Adrenal gland (tissue), 12 donors: ENCODE data around the gene CCDC3. TPM values are rescaled to one million over a fixed set of nuclear protein-coding genes. Genes with fewer than 3 reads are reported as not detected.
"Not testable (repeated sequence)": the region's sequence is repeated elsewhere in the genome, so short reads cannot be mapped to it uniquely, and the experiment has no call there.

ENCODE experiments used
- DNase-seq, 7 donors: peaks; one replicate each; pipeline ENCODE4 v3.0.0-alpha.2; 2019 to 2020
- H3K27ac ChIP-seq, 5 donors: fragments of 200-600 bp; sonication (generic) in 4 of 5; 1 replicate in 3 of 5; 2 replicates in 2 of 5; pipeline versions ENCODE4 v1.5.1 to v1.8.0; 2016 to 2020; ENCODE audit warnings: mild to moderate bottlenecking in 1 of 5
- H3K27me3 ChIP-seq: fragments of 200-600 bp; 2 replicates; pipeline ENCODE4 v1.8.0; 2021
- H3K36me3 ChIP-seq, 2 donors: fragments of 200-600 bp; replicated peaks in 1 of 2; 1 replicate in 1 of 2; 2 replicates in 1 of 2; pipeline versions ENCODE4 v1.5.1 to v1.8.0; 2018 to 2022
- H3K4me1 ChIP-seq, 2 donors: fragments of 200-600 bp; replicated peaks in 1 of 2; 1 replicate in 1 of 2; 2 replicates in 1 of 2; pipeline versions ENCODE4 v1.5.1 to v1.8.0; 2018 to 2021
- H3K4me3 ChIP-seq, 4 donors: fragments of 200-600 bp; sonication (generic) in 3 of 4; one replicate each; pipeline ENCODE4 v1.5.1; 2016 to 2018
- H3K9me3 ChIP-seq, 3 donors: fragments of 200-600 bp; sonication (generic) in 1 of 3; replicated peaks in 1 of 3; 1 replicate in 2 of 3; 2 replicates in 1 of 3; pipeline versions ENCODE4 v1.5.1 to v1.8.0; 2016 to 2021
- POLR2A ChIP-seq, 2 donors: fragments of 450-650 bp; IDR thresholded peaks; one replicate each; pipeline ENCODE4 v1.6.1; 2017; ENCODE audit warnings: antibody characterized with exemption in 2 of 2, mild to moderate bottlenecking in 2 of 2, moderate library complexity in 1 of 2
- WGBS, 4 donors: extraction: QIAGEN DNeasy Blood & Tissue Kit in 2 of 4; methylation state at CpG; one replicate each; pipeline versions ENCODE4 v1.1.5 to v1.1.7; 2013 to 2017; 5-methylcytosine and 5-hydroxymethylcytosine counted together
- intact Hi-C, 2 donors: fragments of 100-400 bp; cut with DNase I; formaldehyde crosslinking; loops; one replicate each; pipeline versions ENCODE4 v1.14.1 to v1.15.0; 2022 to 2023
- polyA plus RNA-seq, 3 donors: library from polyadenylated mRNA; stranded (reverse); fragments of 200-250 nt in 2 of 3; fragments of 350-450 nt in 1 of 3; fragmentation: Illumina TruSeq in 1 of 3; extraction: RNeasy Lipid Tissue Mini Kit (QIAGEN cat#74804) in 1 of 3; gene quantifications; one replicate each; pipeline ENCODE4 v1.2.3, GENCODE V29; 2013 to 2014
- total RNA-seq, 9 donors: library from RNA; depleted of rRNA in 4 of 9; stranded (reverse); fragments of >200 nt in 4 of 9; fragments of 120-200 nt in 1 of 9; fragmentation: NEBNext Ultra II Directional in 1 of 9; extraction: Animal tissue kit (Norgen Biotek cat#: 25700) in 1 of 9; gene quantifications; one replicate each; pipeline versions ENCODE4 v1.1.0 to v1.2.4, GENCODE V29; 2013 to 2023
- TF ChIP-seq, protein P1 (sequence below), 6 experiments: fragments of 450-650 bp in 4 of 6; fragments of 200-600 bp in 2 of 6; sonication (generic) in 1 of 6; IDR thresholded peaks; 1 replicate in 5 of 6; 2 replicates in 1 of 6; pipeline versions ENCODE4 v1.5.1 to v1.8.0; 2016 to 2021; ENCODE audit warnings: antibody characterized with exemption in 6 of 6, mild to moderate bottlenecking in 2 of 6, moderate library complexity in 1 of 6
- donor health status: healthy with polysubstance abuse.
- donor health status: Bipolar disorder and iron deficiency.
- donor health status: DM: yes; HTN: yes; CAD: no.
- donor health status: DM: no; HTN: no; CAD: no.
- donor health status: DM: no; HTN: no; CAD: no.
- donor health status: DM: yes; HTN: yes; CAD: no.

CCDC3 gene
- total and polyA plus RNA-seq, 12 donors: 1.6 to 9.9 (median 5.8) TPM

DNA sequence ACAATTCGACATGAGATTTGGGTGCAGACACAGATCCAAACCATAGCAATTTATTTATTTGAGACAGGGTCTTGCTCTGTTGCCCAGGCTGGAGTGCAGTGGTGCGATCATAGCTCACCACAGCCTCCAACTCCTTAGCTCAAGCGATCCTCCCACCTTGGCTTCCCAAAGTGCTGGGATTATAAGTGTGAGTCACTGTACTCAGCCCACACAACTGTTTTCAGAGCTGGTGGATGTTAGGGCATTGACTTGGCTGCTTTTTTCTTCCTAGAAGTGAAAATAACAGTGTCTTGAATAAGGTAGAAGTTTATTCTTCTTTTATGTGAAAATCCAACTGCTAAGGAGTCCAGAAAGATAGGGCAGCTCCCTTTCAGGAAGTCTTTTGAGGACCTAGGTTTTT lies 132.1 kb downstream of the CCDC3 start:
- TF ChIP-seq, protein P1, sequence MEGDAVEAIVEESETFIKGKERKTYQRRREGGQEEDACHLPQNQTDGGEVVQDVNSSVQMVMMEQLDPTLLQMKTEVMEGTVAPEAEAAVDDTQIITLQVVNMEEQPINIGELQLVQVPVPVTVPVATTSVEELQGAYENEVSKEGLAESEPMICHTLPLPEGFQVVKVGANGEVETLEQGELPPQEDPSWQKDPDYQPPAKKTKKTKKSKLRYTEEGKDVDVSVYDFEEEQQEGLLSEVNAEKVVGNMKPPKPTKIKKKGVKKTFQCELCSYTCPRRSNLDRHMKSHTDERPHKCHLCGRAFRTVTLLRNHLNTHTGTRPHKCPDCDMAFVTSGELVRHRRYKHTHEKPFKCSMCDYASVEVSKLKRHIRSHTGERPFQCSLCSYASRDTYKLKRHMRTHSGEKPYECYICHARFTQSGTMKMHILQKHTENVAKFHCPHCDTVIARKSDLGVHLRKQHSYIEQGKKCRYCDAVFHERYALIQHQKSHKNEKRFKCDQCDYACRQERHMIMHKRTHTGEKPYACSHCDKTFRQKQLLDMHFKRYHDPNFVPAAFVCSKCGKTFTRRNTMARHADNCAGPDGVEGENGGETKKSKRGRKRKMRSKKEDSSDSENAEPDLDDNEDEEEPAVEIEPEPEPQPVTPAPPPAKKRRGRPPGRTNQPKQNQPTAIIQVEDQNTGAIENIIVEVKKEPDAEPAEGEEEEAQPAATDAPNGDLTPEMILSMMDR (IDR thresholded peaks at IDR 0.05): no peak
- no peak for TF ChIP-seq POLR2A (IDR thresholded peaks at IDR 0.05)
- H3K27ac ChIP-seq: no peak overlapping the region
- H3K9me3 ChIP-seq: no peaks in the 10 kb centered on the region
- no peak overlapping the region for H3K4me3 ChIP-seq
- no peak for DNase-seq
- H3K27me3 ChIP-seq: no peaks in the 10 kb centered on the region
- 83 to 92% (median 89%) methylated on average over 3 of the region's 3 CpGs for WGBS, 4 donors
- H3K36me3 ChIP-seq: no peaks in the 10 kb centered on the region
- intact Hi-C loops: no loop called here
- no peaks in the 10 kb centered on the region for H3K4me1 ChIP-seq

DNA sequence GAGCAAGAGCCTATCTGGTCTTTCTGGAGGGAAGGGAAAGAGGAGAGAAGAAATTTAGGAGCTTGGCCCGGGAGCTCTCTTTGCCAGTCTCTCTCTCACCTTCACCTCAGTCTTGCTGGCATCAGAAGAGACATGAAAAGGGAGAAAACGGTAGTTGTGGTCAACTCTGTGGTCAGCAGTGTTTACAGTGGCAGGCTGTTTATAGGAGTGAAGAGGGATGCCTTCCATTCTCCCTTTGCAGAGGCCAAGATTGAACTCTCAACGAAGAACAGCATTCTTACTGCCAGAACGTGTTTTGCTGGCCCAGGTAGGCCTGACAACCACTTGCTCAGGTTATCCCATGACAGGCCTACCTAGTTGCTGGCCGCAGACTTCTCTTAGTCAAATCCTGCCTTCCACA lies 133.3 kb downstream of the CCDC3 start:
- intact Hi-C loops: no loop called here
- Histone ChIP-seq H3K4me3 (no peak overlapping the region), H3K9me3 (no peaks in the 10 kb centered on the region), H3K27me3 (no peaks in the 10 kb centered on the region), H3K36me3 (no peaks in the 10 kb centered on the region), H3K27ac (no peak overlapping the region), H3K4me1 (no peaks in the 10 kb centered on the region)
- no peak for TF ChIP-seq POLR2A (IDR thresholded peaks at IDR 0.05)
- TF ChIP-seq, protein P1 (IDR thresholded peaks at IDR 0.05): no peak
- 74 to 87% (median 81%) methylated on average over 5 of the region's 5 CpGs for WGBS, 4 donors
- no peak for DNase-seq

DNA sequence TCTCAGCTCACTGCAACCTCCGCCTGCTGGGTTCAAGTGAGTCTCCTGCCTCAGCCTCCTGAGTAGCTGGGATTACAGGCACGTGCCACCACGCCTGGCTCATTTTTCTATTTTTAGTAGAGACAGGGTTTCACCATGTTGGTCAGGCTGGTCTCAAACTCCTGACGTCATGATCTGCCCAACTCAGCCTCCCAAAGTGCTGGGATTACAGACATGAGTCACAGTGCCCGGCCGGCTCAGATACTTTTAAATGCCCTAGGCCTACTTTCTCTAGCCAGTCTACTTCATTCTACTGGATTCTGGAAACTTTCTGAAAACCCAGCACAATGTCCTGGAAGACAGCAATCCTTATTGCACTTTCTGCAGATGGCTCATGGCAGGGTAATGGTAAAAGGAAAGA lies 136.0 kb downstream of the CCDC3 start:
- H3K9me3 ChIP-seq, intact Hi-C loops, H3K27me3 ChIP-seq, DNase-seq, H3K27ac ChIP-seq, H3K4me3 ChIP-seq, H3K36me3 ChIP-seq, H3K4me1 ChIP-seq: not testable (repeated sequence)
- 81 to 88% (median 86%) methylated on average over 6 of the region's 6 CpGs for WGBS, 4 donors

DNA sequence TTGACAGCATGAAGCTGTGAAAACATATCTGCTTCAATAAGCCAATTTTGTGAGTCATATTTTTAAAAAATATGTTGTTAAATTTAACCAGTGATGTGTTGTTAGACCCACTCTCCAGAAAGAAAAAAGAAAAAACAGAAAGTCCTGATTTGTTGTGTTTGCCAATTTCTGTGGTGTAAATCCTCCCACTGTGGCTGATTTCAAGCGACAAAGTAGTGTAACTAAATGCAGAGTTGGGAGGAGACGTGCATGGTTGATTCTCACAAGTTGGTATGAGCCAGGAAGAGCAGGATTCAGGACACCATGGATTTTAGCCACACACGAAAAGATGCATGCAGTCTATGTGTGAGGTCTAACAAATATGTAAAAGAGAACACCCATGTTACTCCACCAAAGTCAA lies 139.1 kb downstream of the CCDC3 start:
- TF ChIP-seq POLR2A (IDR thresholded peaks at IDR 0.05): no peak
- TF ChIP-seq, protein P1 (IDR thresholded peaks at IDR 0.05): no peak
- 70 to 82% (median 77%) methylated on average over 3 of the region's 3 CpGs for WGBS, 4 donors
- Histone ChIP-seq H3K27me3 (no peaks in the 10 kb centered on the region), H3K4me3 (no peak overlapping the region), H3K27ac (no peak overlapping the region), H3K9me3 (no peaks in the 10 kb centered on the region), H3K4me1 (no peaks in the 10 kb centered on the region), H3K36me3 (no peaks in the 10 kb centered on the region)
- intact Hi-C loops: no loop called here
- DNase-seq: no peak

DNA sequence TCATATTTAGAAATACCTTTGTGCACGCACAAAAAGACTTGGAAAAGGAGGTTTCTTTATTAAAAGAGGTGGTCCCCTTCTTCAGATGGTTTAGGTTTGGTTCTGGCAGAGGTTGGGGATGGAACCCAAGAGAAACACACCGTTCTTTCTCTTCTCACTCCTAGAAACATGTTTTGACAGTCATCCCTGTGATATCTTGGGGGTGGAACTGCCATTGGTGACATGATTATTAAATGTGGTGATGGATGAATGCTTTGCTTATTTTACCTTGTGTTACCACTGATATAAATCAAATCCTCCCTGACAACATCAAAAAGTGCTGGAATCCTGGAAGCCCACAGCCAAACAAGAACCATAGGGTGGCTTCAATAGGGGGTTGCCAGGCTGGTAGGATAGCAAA lies 146.5 kb downstream of the CCDC3 start:
- no peaks in the 10 kb centered on the region for H3K36me3 ChIP-seq
- DNase-seq: no peak
- no peaks in the 10 kb centered on the region for H3K27me3 ChIP-seq
- H3K9me3 ChIP-seq: no peaks in the 10 kb centered on the region
- no peak overlapping the region for H3K27ac ChIP-seq
- no peaks in the 10 kb centered on the region for H3K4me1 ChIP-seq
- no peak overlapping the region for H3K4me3 ChIP-seq
- 34 to 89% (median 63%) methylated on average over 2 of the region's 2 CpGs for WGBS, 4 donors
- intact Hi-C loops: no loop called here
- TF ChIP-seq POLR2A (IDR thresholded peaks at IDR 0.05): no peak
- TF ChIP-seq, protein P1 (IDR thresholded peaks at IDR 0.05): no peak
